ENCODE data around the gene PHACTR3.

The PHACTR3 gene

DNA sequence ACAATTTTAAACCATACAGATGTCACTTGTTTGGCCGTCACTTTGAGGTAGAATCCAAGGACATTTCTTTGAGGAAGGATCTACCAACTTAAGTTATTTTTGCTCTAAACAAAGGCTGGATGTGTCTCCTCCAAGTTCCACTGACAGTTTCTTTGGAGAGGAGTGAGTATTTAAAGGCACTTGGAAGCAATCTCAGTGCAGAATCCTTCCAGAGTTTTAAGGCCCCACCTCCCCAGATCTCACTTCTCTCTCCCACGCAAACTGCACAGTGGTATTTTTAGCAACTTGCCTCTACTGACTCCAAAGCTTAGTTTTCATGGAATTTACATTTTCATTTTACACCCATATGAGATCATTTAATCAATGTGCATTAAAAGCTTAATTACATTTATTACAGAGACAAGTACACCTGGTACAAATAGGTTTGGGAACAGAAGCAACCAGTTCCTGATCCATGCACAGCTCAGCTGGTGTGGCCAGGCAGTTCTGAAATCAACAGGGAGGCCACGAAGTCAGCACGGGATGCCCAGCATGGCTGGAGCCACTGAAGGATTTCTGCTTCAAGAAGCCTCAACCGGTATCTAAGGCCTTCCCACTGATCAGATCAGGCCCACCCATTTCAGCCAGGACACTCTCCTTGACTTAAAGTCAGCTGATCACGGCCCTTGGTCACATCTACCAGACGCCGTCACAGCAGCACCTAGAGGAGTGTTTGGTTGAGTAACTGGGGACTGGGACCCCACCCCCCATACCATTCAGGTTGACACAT lies 219.3 kb downstream of the PHACTR3 start:
- Histone ChIP-seq H3K36me3 (ENCODE audit: low read depth) (no peaks in the 10 kb centered on the region), H3K9me3 (ENCODE audit: severe bottlenecking) (no peaks in the 10 kb centered on the region), H3K4me3 (ENCODE audit: severe bottlenecking) (no peak overlapping the region), H3K27me3 (ENCODE audit: insufficient read depth, poor library complexity, severe bottlenecking) (no peaks in the 10 kb centered on the region), H3K27ac (ENCODE audit: poor library complexity, severe bottlenecking) (no peak overlapping the region), H3K4me1 (ENCODE audit: insufficient read depth, poor library complexity, severe bottlenecking) (peaks cover 33% of the 10 kb centered on the region)
- DNase-seq (ENCODE audit: low spot score) (peak; percentile 73), ATAC-seq (ENCODE audit: low read depth) (no peak)
- TF ChIP-seq, protein P1, sequence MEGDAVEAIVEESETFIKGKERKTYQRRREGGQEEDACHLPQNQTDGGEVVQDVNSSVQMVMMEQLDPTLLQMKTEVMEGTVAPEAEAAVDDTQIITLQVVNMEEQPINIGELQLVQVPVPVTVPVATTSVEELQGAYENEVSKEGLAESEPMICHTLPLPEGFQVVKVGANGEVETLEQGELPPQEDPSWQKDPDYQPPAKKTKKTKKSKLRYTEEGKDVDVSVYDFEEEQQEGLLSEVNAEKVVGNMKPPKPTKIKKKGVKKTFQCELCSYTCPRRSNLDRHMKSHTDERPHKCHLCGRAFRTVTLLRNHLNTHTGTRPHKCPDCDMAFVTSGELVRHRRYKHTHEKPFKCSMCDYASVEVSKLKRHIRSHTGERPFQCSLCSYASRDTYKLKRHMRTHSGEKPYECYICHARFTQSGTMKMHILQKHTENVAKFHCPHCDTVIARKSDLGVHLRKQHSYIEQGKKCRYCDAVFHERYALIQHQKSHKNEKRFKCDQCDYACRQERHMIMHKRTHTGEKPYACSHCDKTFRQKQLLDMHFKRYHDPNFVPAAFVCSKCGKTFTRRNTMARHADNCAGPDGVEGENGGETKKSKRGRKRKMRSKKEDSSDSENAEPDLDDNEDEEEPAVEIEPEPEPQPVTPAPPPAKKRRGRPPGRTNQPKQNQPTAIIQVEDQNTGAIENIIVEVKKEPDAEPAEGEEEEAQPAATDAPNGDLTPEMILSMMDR (IDR thresholded peaks at IDR 0.05; ENCODE audit: poor library complexity, severe bottlenecking) = no peak

DNA sequence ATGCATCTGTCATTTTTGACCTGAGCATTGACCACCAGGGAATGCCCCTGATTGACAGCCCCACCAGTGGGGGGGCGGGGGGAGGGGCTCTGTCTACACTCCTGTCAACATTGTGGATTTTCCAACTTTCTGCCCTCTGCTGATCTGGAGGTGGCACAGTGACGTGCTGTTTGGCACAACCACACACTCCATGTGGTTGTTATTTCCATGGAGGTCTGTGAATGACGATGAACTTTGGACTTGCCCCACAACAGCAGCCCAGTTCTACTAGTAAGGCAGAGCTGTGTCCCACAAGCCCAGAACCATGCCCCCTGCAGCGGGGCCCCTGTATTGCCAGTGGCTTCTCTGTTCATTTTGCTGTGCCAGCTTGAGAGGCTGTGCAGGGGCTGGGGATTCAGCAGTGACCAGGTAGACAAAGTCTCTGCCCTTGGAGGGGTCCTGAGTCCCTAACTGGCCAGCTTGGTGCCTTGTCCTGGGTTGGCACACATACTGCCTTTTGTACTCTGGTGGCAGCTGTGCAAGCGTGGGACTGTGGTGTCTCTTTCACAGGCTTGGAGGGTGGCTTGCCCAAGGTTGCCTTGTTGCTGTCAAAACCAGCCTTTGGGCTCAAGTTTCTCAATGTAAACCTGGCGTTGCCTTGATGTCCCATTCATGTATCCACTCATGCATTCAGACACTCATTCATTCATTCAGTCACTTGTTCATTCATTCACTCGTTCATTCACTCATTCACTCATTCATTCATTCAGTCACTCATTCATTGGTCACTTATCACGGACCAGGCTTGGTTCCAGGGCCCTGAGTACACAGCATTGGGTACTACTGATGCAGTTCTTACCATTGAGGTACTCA lies 220.6 kb downstream of the PHACTR3 start:
- Histone ChIP-seq H3K9me3 (ENCODE audit: severe bottlenecking) (no peaks in the 10 kb centered on the region), H3K27ac (ENCODE audit: poor library complexity, severe bottlenecking) (peak overlapping the region; percentile 88), H3K36me3 (ENCODE audit: low read depth) (no peaks in the 10 kb centered on the region), H3K27me3 (ENCODE audit: insufficient read depth, poor library complexity, severe bottlenecking) (no peaks in the 10 kb centered on the region), H3K4me3 (ENCODE audit: severe bottlenecking) (no peak overlapping the region), H3K4me1 (ENCODE audit: insufficient read depth, poor library complexity, severe bottlenecking) (peaks cover 32% of the 10 kb centered on the region)
- DNase-seq (ENCODE audit: low spot score) (peak; percentile 63), ATAC-seq (ENCODE audit: low read depth) (no peak)
- TF ChIP-seq, protein P1 (IDR thresholded peaks at IDR 0.05; ENCODE audit: poor library complexity, severe bottlenecking) = no peak

DNA sequence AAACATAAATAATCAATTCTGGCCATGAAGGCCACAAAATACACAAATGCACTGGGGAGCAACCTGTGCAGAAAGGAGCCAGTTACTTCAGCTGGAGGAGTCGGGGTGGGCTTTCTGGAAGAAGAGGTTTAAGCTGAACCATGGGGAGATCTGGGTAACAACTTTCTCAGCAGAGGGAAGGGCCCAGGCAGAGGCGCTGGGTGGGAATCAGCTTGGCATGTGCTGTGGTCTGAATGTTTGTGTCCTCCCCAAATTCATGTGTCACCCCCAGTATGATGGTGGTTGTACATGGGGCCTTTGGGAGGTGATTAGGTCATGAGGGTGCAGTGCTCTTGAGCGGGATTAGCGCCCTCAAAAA lies 221.2 kb downstream of the PHACTR3 start:
- H3K27ac ChIP-seq (ENCODE audit: poor library complexity, severe bottlenecking) = peak overlapping the region; percentile 88
- ATAC-seq (ENCODE audit: low read depth) = no peak
- H3K4me3 ChIP-seq (ENCODE audit: severe bottlenecking) = no peak overlapping the region
- TF ChIP-seq, protein P1 (IDR thresholded peaks at IDR 0.05; ENCODE audit: poor library complexity, severe bottlenecking) = no peak
- H3K36me3 ChIP-seq (ENCODE audit: low read depth) = no peaks in the 10 kb centered on the region
- DNase-seq (ENCODE audit: low spot score) = peak; percentile 62
- no peaks in the 10 kb centered on the region for H3K27me3 ChIP-seq (ENCODE audit: insufficient read depth, poor library complexity, severe bottlenecking)
- no peaks in the 10 kb centered on the region for H3K9me3 ChIP-seq (ENCODE audit: severe bottlenecking)
- peaks cover 29% of the 10 kb centered on the region for H3K4me1 ChIP-seq (ENCODE audit: insufficient read depth, poor library complexity, severe bottlenecking)

DNA sequence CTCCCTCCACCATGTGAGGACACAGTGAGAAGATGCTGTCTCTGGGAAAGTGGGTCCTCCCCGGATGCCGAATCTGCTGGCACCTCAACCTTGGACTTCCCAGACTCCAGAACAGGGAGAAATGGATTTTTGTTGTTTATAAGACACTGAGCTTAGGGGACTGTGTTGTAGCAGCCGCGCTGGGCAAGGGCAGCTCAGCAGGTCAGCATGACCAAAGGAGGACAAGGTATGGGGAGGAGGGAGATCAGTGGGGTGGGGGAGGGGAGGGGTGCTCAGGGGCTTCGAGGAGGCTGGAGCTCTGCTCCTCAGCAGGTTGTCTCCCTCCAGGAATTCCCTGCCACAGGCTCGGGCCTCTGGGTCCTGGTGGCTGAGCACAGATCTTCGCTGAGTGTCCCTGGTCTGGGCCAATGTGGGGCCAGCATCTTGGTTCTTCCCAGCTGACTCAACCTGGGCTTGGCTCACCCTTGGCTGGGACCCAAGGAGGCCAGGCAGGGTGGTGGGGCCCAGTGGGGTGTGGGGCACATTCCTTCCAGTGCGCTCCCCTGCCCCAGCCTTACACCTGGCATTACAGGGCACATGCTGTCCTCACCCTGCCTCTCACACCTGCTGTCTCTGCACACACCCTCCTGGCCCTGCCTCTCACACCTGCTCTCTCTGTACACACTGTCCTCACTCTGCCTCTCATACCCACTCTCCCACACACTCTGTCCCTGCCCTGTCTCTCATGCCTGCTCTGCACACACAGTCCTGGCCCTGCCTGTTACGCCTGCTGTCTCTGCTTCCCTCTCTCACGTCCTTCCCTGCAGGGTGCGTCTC lies 221.8 kb downstream of the PHACTR3 start:
- no peaks in the 10 kb centered on the region for H3K9me3 ChIP-seq (ENCODE audit: severe bottlenecking)
- H3K4me3 ChIP-seq (ENCODE audit: severe bottlenecking) = no peak overlapping the region
- no peaks in the 10 kb centered on the region for H3K36me3 ChIP-seq (ENCODE audit: low read depth)
- peak; percentile 85 for ATAC-seq (ENCODE audit: low read depth)
- H3K27me3 ChIP-seq (ENCODE audit: insufficient read depth, poor library complexity, severe bottlenecking) = no peaks in the 10 kb centered on the region
- peaks cover 29% of the 10 kb centered on the region for H3K4me1 ChIP-seq (ENCODE audit: insufficient read depth, poor library complexity, severe bottlenecking)
- TF ChIP-seq, protein P1 (IDR thresholded peaks at IDR 0.05; ENCODE audit: poor library complexity, severe bottlenecking) = no peak
- H3K27ac ChIP-seq (ENCODE audit: poor library complexity, severe bottlenecking) = peak overlapping the region; percentile 88
- peak; percentile 100 for DNase-seq (ENCODE audit: low spot score)
